B cell (primary cell): Measurements from ENCODE around the gene DAB1. TPM values are rescaled to one million over a fixed set of nuclear protein-coding genes. Genes with fewer than 3 reads are reported as not detected.

ENCODE experiments used
- ATAC-seq: fragments of 200-7000 bp; cut with Tn5 transposase; one replicate; pipeline ENCODE4 v1.10.0; 2021; ENCODE audit warnings: low read depth, mild to moderate bottlenecking, moderate number of reproducible peaks, moderate library complexity
- CTCF ChIA-PET: fragments of 350-600 bp; sonication (Branson Sonifier 250); formaldehyde crosslinking; loops from one replicate; lab custom pipeline; 2021; ENCODE audit warnings: antibody characterized with exemption, inconsistent platforms; lab: Charles Lee
- POLR2A ChIA-PET: fragments of 350-600 bp; sonication (Branson Sonifier 250); formaldehyde crosslinking; loops from one replicate; lab custom pipeline; 2021; ENCODE audit warnings: antibody characterized with exemption; lab: Charles Lee
- DNase-seq: peaks from one replicate; pipeline ENCODE4 v3.0.0; 2013
- H2AFZ ChIP-seq: 2 replicates; pipeline ENCODE4 v1.6.1; 2012; ENCODE audit warnings: mild to moderate bottlenecking, low read depth, low read length; ENCODE audit not compliant: insufficient read depth, poor library complexity, severe bottlenecking
- H3K27ac ChIP-seq, 2 donors: 1 replicate in 1 of 2; 2 replicates in 1 of 2; pipeline ENCODE4 v1.5.1; 2012 to 2013; ENCODE audit warnings: low read length in 2 of 2, mild to moderate bottlenecking in 2 of 2, moderate library complexity in 1 of 2
- H3K27me3 ChIP-seq, 4 experiments: fragments of 200-600 bp in 1 of 4; sonication (generic) in 1 of 4; replicated peaks in 1 of 4; 1 replicate in 2 of 4; 2 replicates in 2 of 4; pipeline versions ENCODE4 v1.6.1 to v1.7.0; 2013 to 2016; ENCODE audit warnings: low read length in 3 of 4, mild to moderate bottlenecking in 2 of 4, mixed read lengths in 1 of 4, moderate library complexity in 1 of 4; ENCODE audit not compliant: insufficient read depth in 4 of 4, control insufficient read depth in 3 of 4; ENCODE audit errors: control extremely low read depth in 1 of 4
- H3K36me3 ChIP-seq, 2 experiments: replicated peaks in 1 of 2; 1 replicate in 1 of 2; 2 replicates in 1 of 2; pipeline versions ENCODE4 v1.6.1 to v1.7.1; 2013; ENCODE audit warnings: low read length in 1 of 2; ENCODE audit not compliant: insufficient read depth in 2 of 2, control insufficient read depth in 1 of 2; ENCODE audit errors: control extremely low read depth in 1 of 2, extremely low read depth in 1 of 2
- H3K4me1 ChIP-seq, 2 donors: fragments of 200-600 bp in 1 of 2; sonication (generic) in 1 of 2; 1 replicate in 1 of 2; 2 replicates in 1 of 2; pipeline versions ENCODE4 v1.5.1 to v1.6.1; 2013 to 2017; ENCODE audit warnings: low read length in 2 of 2; ENCODE audit not compliant: control insufficient read depth in 2 of 2, insufficient read depth in 2 of 2
- H3K4me2 ChIP-seq: replicated peaks from 2 replicates; pipeline ENCODE3; 2012; ENCODE audit warnings: mild to moderate bottlenecking, low read depth, low read length; ENCODE audit not compliant: poor library complexity, severe bottlenecking
- H3K4me3 ChIP-seq, 5 experiments: fragments of 200-600 bp in 1 of 5; sonication (generic) in 1 of 5; 1 replicate in 3 of 5; 2 replicates in 2 of 5; pipeline versions ENCODE4 v1.5.1 to v1.7.0; 2011 to 2016; ENCODE audit warnings: low read length in 4 of 5, mild to moderate bottlenecking in 4 of 5, low read depth in 2 of 5, control low read depth in 1 of 5, moderate library complexity in 1 of 5; ENCODE audit not compliant: insufficient read depth in 1 of 5; ENCODE audit errors: control extremely low read depth in 1 of 5, extremely low read depth in 1 of 5
- H3K79me2 ChIP-seq: fragments of 200-600 bp; sonication (generic); one replicate; pipeline ENCODE4 v1.6.0; 2016; ENCODE audit warnings: low read length; ENCODE audit not compliant: control insufficient read depth, insufficient read depth
- H3K9ac ChIP-seq: fragments of 200-600 bp; sonication (generic); 2 replicates; pipeline ENCODE4 v1.6.1; 2017; ENCODE audit warnings: mild to moderate bottlenecking, low read length, moderate library complexity
- H3K9me3 ChIP-seq, 3 donors: one replicate each; pipeline versions ENCODE4 v1.6.1 to v1.7.1; 2013; ENCODE audit warnings: low read length in 2 of 3; ENCODE audit not compliant: control insufficient read depth in 2 of 3, insufficient read depth in 1 of 3; ENCODE audit errors: control extremely low read depth in 1 of 3
- H4K20me1 ChIP-seq: 2 replicates; pipeline ENCODE4 v1.6.0; 2012; ENCODE audit warnings: mild to moderate bottlenecking, low read length; ENCODE audit not compliant: insufficient read depth, control insufficient read depth, poor library complexity, severe bottlenecking
- H3K27ac Mint-ChIP-seq: one replicate; pipeline ENCODE4 v1.8.0; 2021; ENCODE audit warnings: mixed read lengths
- H3K27me3 Mint-ChIP-seq: one replicate; pipeline ENCODE4 v1.8.0; 2021; ENCODE audit warnings: mixed read lengths
- H3K4me1 Mint-ChIP-seq: one replicate; pipeline ENCODE4 v1.8.0; 2021; ENCODE audit warnings: mixed read lengths
- H3K4me3 Mint-ChIP-seq: one replicate; pipeline ENCODE4 v1.8.0; 2021; ENCODE audit warnings: mixed read lengths
- H3K9me3 Mint-ChIP-seq: one replicate; pipeline ENCODE4 v1.8.0; 2022; ENCODE audit warnings: mixed read lengths; ENCODE audit not compliant: insufficient read depth
- EZH2 ChIP-seq: IDR thresholded peaks from 2 replicates; pipeline ENCODE4 v1.6.1; 2012; ENCODE audit warnings: borderline replicate concordance, low read depth, mild to moderate bottlenecking, moderate library complexity, low read length; ENCODE audit not compliant: insufficient read depth, poor library complexity, severe bottlenecking
- WGBS: methylation state at CpG from one replicate; pipeline ENCODE4 v1.1.5; 2013; ENCODE audit warnings: missing lambda C conversion rate; ENCODE audit not compliant: insufficient coverage; 5-methylcytosine and 5-hydroxymethylcytosine counted together
- intact Hi-C: fragments of 100-400 bp; cut with micrococcal nuclease; formaldehyde crosslinking; loops from one replicate; pipeline ENCODE4 v1.10.0; 2022
- polyA plus RNA-seq: library from polyadenylated mRNA; depleted of rRNA; stranded (reverse); fragments of >200 nt; gene quantifications from 2 replicates; pipeline ENCODE4 v1.2.3, GENCODE V29; 2012
- total RNA-seq, 2 donors: library from RNA; stranded (reverse); fragments of 120-200 nt in 1 of 2; gene quantifications; 1 replicate in 1 of 2; 2 replicates in 1 of 2; pipeline versions ENCODE4 v1.2.3 to v1.2.4, GENCODE V29; 2013 to 2022
- TF ChIP-seq, protein P1 (sequence below): fragments of 200-600 bp; IDR thresholded peaks from one replicate; pipeline ENCODE4 v1.8.0; 2022; ENCODE audit warnings: antibody characterized with exemption, mild to moderate bottlenecking

DAB1 gene
- total and polyA plus RNA-seq, 2 donors (not counting 1 experiment from before 2014, with no cell fraction given) = not detected

DNA sequence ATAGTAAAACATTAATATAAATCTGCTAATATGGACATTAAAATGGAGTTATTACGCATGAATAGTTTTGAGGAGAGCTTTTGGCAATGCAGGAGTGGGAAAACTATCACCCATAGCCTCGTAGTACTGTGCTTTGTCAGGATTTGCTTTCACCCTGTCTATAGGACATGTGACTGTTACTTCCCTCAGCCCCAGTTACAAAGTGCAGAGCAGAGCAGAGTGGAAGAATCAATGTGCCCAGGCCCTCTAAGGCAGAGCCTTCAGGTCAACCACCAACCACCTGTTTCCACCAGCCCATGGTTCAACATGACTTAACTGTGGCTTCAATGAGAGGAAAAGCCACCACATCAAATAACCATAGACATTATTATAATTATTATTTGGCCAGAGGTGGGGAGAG, 389.1 kb downstream of the DAB1 start:
- H4K20me1 ChIP-seq = no peaks in the 10 kb centered on the region
- no peaks in the 10 kb centered on the region for H3K27me3 ChIP-seq
- POLR2A ChIA-PET = no interaction called here
- H3K79me2 ChIP-seq = no peaks in the 10 kb centered on the region
- H3K4me3 ChIP-seq = no peak overlapping the region
- no peaks in the 10 kb centered on the region for H3K4me1 ChIP-seq
- Mint-ChIP-seq H3K4me3 (no peak overlapping the region), H3K27ac (no peak overlapping the region), H3K4me1 (no peaks in the 10 kb centered on the region), H3K9me3 (no peaks in the 10 kb centered on the region), H3K27me3 (no peaks in the 10 kb centered on the region)
- no peaks in the 10 kb centered on the region for H3K9me3 ChIP-seq
- no peak overlapping the region for H3K27ac ChIP-seq
- WGBS = 100% methylated on average over 1 of the region's 2 CpGs
- ATAC-seq = no peak
- CTCF ChIA-PET = no interaction called here
- H2AFZ ChIP-seq = no peak overlapping the region
- DNase-seq = no peak
- no peak overlapping the region for H3K4me2 ChIP-seq
- no peak for TF ChIP-seq EZH2
- TF ChIP-seq, protein P1, sequence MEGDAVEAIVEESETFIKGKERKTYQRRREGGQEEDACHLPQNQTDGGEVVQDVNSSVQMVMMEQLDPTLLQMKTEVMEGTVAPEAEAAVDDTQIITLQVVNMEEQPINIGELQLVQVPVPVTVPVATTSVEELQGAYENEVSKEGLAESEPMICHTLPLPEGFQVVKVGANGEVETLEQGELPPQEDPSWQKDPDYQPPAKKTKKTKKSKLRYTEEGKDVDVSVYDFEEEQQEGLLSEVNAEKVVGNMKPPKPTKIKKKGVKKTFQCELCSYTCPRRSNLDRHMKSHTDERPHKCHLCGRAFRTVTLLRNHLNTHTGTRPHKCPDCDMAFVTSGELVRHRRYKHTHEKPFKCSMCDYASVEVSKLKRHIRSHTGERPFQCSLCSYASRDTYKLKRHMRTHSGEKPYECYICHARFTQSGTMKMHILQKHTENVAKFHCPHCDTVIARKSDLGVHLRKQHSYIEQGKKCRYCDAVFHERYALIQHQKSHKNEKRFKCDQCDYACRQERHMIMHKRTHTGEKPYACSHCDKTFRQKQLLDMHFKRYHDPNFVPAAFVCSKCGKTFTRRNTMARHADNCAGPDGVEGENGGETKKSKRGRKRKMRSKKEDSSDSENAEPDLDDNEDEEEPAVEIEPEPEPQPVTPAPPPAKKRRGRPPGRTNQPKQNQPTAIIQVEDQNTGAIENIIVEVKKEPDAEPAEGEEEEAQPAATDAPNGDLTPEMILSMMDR = no peak
- intact Hi-C loops = no loop called here
- no peaks in the 10 kb centered on the region for H3K36me3 ChIP-seq
- H3K9ac ChIP-seq = no peak overlapping the region

DNA sequence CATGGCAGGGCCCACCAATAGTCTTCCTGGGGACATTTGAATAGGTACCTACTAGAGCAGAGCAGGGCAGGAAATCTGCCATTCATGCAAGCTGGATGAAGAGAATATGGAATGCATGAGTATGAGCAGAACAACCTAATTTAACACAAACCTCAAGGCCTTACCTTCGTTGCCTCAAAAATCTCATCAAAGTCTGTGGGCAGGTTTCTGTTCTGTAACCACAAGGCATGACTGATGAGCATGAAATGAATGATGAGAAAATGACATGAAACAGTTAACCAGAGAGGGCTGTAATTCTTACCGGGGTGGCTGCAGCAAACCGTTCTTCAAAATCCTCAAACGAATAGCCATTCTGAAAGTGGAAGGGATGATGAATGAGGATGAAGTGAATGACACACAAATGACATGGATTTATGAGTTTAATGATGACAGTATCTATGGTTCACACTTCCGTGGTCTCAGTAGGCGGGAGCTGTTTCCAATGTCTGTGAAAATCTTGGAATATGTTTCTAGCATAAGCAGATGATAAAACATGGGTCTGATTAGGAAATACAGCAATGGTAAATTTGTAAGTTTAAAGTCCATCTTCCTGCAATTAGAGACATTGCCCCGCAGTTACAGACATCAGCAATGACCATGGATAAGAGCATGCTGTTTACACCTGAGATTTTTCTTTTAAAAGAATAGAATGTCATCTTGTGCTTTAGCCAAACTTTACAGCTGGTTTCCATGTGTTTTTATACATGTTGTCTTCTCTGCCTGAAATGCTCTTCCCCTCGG, 390.4 kb downstream of the DAB1 start:
- Mint-ChIP-seq H3K4me1 (no peaks in the 10 kb centered on the region), H3K27ac (no peak overlapping the region), H3K9me3 (peaks cover 4% of the 10 kb centered on the region), H3K27me3 (no peaks in the 10 kb centered on the region), H3K4me3 (no peak overlapping the region)
- no peak overlapping the region for H3K4me3 ChIP-seq
- ATAC-seq = no peak
- CTCF ChIA-PET = no interaction called here
- POLR2A ChIA-PET = no interaction called here
- 84% methylated on average over 6 of the region's 8 CpGs for WGBS
- H2AFZ ChIP-seq = no peak overlapping the region
- H3K9me3 ChIP-seq = peaks cover 0 to 7% (median 0%) of the 10 kb centered on the region in 3 donors
- no peaks in the 10 kb centered on the region for H3K79me2 ChIP-seq
- DNase-seq = no peak
- intact Hi-C loops = no loop called here
- H3K36me3 ChIP-seq = no peaks in the 10 kb centered on the region
- no peaks in the 10 kb centered on the region for H3K4me1 ChIP-seq
- no peak overlapping the region for H3K4me2 ChIP-seq
- no peaks in the 10 kb centered on the region for H3K27me3 ChIP-seq
- TF ChIP-seq EZH2 = no peak
- TF ChIP-seq, protein P1 = no peak
- no peak overlapping the region for H3K9ac ChIP-seq
- H3K27ac ChIP-seq = no peak overlapping the region
- no peaks in the 10 kb centered on the region for H4K20me1 ChIP-seq
